GM18502 (cell line): ENCODE data around the gene FSTL1.
"Not testable (repeated sequence)": the region's sequence is repeated elsewhere in the genome, so short reads cannot be mapped to it uniquely, and the experiment has no call there.

Experiments used
- ATAC-seq: cut with Tn5 transposase; IDR thresholded peaks from one replicate; pipeline ENCODE4 v1.9.1; 2021; ENCODE audit warnings: mild to moderate bottlenecking; ENCODE audit not compliant: unreplicated experiment, poor library complexity

FSTL1 gene

DNA sequence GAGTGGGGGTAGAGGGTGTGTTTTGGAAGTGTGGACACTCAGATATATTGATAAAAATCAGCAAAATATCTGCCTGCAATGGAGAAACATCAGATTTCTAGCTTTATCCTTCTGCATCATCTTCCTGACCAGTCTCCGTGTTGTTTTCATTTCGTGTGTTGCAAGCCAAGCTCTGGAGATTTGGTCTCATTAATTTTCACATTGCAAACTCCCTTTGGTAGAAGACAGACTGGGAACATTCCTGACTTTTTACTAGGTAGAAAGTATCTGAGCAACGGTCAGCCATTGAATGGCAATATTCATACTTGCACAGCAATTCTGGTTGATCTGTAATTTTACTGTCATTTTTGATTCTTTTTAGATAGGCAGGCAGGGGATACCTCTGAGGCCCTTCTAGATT is 30.4 kb downstream of the FSTL1 start:
- ATAC-seq: no peak

DNA sequence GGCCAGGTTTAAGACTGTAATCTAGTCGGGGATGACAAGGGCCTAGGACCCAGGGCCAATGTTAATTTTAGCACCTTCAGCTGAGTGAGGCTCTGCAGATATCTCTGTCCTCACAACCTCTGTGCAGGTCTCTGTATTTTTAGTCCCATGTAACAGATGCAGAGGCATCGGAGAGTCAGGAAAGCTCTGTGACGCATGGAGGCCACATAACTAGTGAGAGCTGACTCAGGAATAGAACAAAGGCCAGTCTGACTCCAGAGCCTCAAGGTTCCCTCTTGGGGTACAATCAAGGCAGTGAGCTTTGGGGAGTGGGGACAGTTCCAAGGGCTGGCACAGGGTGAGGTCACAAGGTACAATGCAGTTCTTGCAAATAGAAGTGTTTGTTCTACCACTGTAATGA is 31.0 kb downstream of the FSTL1 start:
- no peak for ATAC-seq

DNA sequence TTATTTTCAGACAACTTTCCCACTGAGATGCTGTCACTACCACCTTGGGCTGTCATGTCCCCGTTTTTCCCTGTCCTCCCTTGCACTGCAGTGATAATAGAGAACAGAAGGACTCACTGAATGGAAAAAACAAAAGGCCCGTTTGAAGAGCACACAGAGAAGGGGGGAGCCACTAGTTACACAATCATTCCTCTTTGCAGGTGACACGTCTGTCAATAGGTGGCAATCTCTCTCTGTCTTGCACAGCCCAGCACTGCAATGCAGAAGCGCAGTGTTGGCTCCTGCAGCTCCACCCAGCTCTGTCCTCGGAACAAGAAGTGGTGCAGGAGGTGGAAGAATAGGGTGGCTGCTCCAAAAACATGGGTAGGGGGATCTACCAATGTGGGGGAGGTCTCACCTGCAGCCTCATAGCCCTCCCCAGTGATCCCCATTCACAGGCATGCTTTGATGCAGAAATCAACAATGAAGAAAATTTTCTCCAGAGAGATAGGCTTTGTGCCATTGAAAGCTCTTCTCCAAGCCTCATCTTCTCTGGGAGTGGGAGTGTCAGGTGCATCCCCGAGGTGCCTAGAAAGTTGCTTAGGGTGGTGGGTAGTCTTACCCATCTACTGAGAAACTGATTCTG is 31.8 kb downstream of the FSTL1 start:
- peak; percentile 71 for ATAC-seq

DNA sequence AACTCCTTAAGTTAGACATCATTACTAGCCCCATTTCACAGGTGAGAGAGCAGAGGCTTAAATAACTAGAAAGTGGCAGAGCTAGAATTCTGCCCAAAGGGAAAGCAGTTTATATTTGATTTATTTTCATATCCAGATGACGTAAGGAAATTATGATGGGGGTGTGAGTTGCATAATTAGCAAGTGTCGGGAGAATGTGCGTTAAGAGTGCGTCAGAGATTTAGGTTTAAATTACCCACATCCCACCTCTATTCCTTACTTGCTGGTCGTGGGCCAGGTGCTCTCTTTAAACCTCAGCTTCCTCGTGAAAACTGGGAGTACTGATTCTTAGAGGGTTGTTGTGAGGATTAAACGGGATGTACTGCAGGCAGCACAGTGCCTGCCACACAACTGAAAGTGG is 32.3 kb downstream of the FSTL1 start:
- ATAC-seq: no peak

DNA sequence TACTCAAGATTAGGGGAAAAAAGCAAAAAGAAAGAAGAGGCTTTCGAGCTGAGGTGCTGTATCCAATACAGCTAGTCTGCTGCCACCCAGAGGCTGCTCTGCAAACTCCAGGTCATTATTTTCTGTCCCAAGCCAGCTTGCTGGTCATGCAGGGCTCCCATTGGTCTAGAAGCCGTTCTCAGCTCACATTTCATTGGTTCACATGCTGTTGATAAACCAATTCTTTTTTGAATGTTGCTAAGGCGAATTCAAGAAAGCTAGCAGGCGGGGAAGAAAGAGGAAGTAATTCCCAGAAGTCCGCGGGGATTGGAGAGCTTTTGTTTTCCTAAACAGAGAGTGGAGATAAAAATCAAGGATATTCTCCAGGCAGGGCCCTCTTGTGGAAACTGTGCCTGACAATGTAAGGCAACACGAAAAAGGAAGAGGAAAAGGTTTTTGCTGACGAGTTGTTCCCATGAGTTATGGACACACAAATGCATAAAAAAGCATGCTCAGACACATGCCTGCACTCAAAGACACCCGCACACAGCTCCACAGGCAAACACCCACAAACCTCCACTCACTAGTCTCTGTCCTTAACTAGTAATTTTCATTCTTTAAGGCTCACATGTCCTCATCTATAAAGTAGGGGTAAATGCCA is 33.4 kb downstream of the FSTL1 start:
- ATAC-seq: peak; percentile 99

DNA sequence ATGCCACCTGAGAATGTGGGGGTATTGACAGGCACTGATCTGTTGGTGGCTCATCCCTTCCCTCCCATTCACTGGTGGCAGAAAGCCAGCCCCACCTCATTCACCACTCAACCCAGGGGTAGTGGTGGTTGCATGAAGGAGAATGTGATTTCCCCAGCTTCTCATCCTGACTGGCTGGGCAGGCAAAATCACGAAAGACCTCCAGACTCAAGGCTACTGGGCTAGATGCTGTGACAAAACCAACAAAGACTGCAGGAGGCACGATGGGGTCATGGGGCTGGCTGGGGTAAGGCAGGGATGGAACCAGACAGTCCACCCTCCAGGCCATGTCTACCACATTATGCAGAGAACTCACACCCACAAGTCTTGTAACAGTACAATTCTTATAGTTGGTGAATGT is 33.9 kb downstream of the FSTL1 start:
- ATAC-seq: peak; percentile 32

DNA sequence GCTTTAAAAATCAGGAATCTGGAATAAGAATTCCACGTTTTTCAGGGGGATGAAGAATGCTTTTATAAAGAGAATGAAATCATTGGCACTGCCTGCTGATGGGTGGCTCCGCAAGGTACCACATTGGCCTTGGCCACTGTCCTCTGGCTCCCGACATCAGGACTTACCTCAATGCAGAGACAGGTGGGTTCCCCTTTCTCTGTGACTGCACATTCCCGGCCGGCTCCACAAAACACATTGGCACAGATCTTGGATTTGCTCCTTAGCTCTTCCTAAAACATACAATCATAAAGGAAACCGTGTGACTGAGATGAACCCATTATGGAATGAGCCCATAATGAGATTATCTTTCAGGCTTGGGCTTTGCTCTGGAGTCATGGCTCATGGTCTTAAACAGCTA is 35.0 kb downstream of the FSTL1 start:
- no peak for ATAC-seq

DNA sequence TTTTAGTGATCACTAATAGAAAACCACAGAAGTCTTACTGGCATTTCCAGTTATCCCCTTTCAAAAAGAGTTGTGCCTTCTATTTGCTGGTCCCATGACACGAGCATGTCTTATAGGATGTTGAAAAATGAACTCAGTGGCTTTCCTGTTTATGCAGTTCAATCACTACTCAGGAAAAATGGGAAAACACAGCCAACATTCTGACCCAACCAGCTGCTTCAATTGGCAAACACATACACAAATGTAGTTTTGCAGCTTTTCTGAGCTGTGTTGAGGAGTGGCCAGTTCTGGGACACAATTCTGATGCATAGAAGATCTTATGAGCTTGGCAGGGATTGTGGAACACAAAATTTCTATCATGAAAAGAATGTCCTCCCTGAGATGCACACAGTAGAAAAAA is 40.3 kb downstream of the FSTL1 start:
- ATAC-seq: no peak

DNA sequence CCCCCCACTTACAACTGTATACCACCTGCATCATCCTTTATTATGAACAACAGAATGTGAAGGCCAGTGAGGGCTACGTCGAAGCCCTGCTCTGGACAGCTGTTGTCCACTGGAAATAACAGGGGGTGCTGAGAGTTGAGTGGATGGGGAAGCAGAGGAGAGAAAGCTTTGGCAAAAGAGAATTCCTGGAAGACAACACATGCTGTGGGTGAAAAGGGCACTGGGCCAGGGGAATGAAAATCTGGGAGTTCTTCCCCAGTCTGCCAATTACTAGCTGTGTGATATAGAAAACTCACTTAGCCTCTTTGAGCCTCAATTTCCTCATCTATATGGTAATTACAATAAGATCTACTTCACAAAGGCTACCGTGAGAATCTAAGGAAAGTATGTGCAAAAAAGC is 40.7 kb downstream of the FSTL1 start:
- no peak for ATAC-seq

DNA sequence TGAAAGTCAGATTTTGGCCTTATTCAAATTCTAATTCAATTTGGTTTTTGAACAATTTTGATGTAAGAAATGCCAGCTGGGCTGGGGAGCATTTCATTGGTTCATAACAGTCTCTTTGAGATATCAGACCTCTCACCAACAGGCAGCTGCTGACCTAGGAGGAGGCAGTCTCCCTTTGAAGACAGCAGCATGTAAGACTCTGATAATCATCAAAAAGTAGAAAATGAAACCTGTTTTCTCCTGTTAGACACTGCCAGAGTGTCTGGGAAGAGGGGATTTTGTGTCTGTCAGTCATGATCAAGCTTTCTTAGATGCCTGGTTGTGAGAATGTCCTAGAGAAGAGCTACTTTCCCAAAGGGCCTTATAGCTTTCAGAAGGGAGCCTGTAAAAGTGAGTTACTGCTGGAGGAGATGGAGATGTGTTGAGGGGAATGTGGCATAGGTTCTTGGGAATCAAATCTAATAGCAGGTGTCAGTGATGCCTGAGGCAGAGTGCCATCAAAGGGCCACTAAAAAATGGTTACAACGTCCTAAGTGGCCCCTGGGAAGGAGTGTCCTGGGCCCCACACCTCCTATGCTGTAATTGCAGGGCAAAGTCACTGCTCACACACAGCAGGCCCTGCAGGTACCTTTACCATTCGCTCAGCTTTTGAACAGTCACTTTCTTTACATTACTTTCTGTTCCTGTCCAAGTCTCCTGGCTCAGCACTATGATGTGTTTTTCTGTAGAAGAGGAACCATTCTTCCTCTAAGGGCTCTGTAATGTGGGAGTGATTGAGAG is 43.1 kb downstream of the FSTL1 start:
- no peak for ATAC-seq

DNA sequence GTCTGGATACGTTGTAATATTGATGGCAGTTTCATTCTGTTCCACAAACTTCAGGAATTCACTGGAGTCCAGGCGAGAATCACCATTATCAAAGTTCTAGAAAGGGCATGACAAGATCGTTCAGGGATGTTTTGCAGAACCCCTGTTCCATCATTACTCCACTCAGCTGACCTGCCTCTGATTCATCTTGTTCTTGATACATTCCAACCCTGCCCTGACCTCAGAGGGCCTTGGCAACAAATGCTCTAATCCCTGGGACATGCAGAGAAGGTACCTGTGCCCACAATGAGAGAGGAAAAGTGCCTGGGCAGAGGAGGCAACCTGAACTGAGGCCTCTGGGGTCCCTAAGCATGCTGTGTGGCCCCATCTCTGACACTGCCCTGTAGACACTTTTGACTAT is 45.9 kb downstream of the FSTL1 start:
- no peak for ATAC-seq

DNA sequence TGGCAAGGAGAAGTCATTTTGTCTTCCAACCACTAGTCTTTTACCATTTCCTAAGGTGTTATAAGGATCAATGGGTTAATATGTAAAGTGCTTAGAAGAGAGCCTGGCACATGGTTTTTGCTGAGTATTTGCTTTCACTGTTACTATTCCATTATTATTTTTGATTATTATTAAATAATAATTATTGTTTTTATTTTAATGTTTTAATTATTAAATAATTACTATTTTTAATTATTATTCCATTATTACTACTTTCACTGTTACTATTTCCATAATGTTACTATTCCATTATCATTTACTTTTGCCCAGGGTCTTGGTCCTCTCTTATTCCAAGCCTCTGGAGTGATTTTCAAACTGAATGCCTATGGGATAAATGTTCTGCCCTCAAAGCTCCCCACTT is 48.5 kb downstream of the FSTL1 start:
- no peak for ATAC-seq

DNA sequence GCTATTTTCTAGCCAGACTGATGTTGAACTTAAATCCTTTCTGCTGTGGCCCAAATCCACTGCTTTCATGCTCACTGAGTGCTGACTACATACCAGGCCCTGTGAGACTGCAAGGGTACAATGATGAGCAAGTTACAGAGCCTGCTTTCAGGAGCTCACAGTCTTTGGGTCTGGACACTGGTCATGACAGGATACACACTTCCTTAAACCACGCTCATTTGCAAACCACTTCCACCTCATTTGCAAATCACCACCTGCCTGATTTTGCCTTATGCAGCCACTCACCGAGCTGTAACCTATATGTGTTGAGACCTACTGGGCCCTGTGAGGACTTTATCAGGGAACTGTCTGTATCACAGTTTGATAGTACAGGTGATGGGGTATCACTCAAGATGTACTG is 51.4 kb downstream of the FSTL1 start:
- ATAC-seq: peak; percentile 89

DNA sequence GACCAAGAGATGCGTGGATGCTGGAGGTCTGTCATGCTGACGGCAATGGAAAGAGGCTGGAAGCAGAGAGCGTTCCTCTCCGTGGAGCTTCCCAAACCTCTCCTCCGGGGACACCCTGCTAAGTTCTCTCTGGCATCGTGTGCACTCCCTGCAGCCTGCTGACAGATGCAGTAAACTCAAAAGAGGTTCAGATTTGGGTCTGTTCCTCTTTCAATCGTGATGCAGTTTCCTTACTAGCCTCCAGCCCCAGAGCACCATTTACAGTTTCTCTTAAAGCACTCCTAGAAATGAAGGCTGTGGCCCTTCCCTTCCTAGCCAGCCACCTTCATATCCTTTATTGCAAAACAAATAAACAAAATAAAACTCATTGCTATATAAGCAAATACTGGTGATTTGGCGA is 54.3 kb downstream of the FSTL1 start:
- ATAC-seq: no peak

DNA sequence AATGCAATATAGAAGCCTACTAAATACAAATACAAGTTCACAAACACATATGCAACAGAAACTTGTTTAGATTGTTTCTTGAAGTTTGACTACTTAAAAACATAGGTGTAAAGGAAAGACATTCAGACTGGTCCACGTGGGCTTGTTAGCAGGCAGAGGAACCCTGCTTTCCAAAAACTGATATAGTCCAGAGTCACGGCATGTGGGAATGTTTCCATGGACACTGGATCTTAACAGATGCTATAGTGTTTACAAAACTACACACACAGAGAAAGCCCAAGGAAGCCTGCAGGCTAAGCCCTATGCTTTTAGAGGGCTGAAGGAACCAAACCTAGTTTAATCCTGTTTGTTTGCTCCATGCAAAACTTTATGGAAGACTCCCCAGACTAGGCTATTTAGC is 56.4 kb downstream of the FSTL1 start:
- no peak for ATAC-seq

DNA sequence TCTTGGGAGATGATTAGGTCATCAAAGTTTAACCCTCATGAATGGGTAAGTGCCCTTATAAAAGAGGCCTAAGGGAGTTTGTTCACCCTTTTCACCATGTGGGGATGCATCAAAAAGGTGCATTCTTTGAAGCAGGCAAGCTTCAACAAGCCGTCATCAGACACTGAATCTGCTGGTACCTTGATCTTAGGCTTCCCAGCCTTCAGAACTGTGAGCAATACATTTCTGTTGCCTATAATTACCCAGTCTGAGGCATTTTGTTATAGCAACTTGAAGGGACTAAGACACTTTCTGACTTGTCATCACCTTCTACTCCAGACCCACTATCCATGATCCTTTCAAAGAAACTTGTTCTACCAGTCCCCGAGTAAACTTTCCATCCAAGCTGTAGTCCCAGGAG is 57.0 kb downstream of the FSTL1 start:
- ATAC-seq: no peak

DNA sequence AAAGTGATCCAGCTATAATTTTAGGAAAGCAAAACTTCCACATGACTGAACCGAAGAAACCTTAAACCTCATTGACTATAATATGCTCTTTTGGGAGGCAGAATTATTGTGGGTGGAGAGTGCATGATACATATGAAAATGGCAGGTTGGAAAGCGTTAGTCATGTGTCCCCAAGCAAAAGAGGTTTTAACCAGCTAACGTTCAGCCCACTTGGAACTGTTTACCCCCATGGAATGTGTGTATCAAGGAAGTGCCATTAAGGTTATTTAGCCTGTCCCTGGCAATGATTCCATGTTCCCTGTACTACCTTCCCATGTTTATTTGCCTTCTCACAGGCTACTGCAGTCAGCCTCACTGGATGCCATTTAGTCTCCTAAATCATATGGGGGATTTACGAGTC is 57.5 kb downstream of the FSTL1 start:
- ATAC-seq: no peak

DNA sequence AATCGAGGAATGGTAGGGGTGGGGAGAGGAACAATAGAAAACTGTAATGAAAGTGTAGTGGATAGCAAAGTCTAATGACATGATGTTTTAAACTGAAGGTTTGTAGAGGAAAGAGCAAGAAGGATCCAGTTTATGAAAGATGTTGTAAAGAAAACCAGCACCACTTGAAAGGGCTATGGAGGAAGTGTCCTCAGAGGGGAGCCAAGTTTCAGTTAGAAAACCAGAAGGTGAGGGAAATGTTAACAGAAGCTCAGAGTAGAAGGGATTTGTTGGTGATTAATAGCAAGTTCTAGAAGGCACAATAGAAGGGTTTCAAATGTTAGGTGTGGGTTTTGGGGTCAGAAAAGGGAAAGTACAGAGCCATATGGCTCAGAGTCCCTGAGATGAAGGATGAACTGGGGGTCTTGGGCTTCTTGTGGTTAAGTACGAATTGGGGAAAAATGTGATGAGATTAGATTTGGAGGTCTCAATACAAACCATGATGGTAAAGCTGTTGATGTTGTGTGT is 67.8 kb downstream of the FSTL1 start:
- ATAC-seq: no peak

DNA sequence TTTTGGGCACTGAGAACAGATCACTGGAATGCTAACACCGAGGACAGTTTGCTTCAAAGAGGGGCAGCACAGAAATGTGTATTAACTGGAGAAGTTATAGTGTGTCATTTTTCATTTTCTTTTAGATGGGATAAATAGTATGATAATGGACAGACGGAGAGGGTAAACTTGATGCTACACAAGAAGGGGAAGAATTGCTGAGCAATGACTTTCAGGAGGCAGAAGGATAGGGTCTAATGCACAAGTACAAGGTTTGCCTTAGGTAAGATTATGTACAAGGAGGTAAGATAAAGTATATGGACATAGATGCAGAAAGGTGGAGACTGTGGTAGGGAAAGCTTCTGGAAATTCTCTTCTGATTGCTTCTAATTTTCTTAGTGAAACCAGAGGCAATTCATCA is 69.3 kb downstream of the FSTL1 start:
- no peak for ATAC-seq

DNA sequence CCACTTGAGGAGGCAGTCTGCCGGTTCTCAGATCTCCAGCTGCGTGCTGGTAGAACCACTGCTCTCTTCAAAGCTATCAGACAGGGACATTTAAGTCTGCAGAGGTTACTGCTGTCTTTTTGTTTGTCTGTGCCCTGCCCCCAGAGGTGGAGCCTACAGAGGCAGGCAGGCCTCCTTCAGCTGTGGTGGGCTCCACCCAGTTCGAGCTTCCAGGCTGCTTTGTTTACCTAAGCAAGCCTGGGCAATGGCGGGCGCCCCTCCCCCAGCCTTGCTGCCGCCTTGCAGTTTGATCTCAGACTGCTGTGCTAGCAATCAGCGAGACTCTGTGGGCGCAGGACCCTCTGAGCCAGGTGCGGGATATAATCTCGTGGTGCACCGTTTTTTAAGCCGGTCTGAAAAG is 72.8 kb downstream of the FSTL1 start:
- not testable (repeated sequence) for ATAC-seq

DNA sequence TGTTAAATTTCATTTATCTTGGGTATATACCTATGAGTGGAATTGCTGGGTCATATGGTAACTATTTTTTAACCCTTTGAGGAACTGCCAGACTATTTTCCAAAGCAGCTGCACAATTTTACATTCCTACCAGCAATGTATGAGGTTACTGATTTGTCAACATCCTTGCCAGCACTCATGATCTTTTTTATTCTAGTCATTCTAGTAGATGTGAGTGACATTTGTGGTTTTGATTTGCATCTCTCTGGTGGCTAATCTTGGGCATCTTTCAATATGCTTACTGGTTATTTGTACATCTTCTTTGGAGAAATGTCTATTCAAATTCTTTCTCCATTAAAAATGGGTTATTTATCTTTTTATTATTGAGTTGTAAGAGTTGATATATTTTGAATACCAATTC is 80.3 kb downstream of the FSTL1 start:
- peak; percentile 80 for ATAC-seq
